DMS 273 (cell line): ENCODE data around the gene ISG15.
"Not testable (repeated sequence)": the region's sequence is repeated elsewhere in the genome, so short reads cannot be mapped to it uniquely, and the experiment has no call there.

Experiments used
- DNase-seq: peaks from one replicate; lab custom pipeline; 2025; ENCODE audit not compliant: unreplicated experiment; lab: John Stamatoyannopoulos, UW

The ISG15 gene

GRCh38 chr1:975365-975764 lies 37.9 kb upstream of the ISG15 start:
- DNase-seq: no peak

GRCh38 chr1:975896-976683 lies 37.2 kb upstream of the ISG15 start:
- peak; percentile 91 for DNase-seq

GRCh38 chr1:976791-977190 lies 36.5 kb upstream of the ISG15 start:
- not testable (repeated sequence) for DNase-seq

DNA sequence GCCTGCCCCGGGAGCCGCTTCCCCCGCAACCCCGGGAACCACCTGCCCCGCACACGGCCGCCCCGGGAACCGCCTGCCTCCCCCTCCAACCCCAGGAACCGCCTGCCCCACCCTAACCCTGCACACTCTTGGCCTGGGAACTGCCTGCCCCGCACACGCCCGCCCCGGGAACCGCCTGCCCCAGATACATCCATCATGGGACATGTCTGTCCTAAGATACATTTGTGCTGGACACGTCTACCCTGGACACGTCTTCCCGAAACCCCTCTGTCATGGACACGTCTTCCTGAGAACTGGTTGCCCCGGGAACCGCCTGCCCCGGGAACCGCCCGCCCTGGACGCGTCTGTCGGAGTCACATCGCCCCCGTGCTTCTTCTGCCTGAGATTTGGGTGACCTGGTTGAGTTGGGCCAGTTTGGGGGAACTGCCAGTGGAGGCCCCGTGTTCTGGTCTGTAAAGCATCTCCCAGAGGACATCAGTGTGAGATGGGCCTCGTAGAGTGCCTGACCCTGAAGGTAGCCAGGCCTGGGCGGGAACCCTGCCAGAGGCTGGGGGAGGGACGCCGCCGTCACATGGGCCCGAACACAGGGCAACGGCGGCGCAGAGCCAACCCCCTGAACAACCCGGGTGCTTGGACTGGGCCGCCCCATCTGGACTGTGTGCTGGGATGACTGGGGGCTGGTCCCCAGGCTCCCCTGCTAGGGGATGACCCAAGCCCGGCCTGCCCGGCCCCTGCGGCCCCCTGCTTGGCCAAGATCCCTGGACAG lies 35.0 kb upstream of the ISG15 start:
- DNase-seq: peak; percentile 61

DNA sequence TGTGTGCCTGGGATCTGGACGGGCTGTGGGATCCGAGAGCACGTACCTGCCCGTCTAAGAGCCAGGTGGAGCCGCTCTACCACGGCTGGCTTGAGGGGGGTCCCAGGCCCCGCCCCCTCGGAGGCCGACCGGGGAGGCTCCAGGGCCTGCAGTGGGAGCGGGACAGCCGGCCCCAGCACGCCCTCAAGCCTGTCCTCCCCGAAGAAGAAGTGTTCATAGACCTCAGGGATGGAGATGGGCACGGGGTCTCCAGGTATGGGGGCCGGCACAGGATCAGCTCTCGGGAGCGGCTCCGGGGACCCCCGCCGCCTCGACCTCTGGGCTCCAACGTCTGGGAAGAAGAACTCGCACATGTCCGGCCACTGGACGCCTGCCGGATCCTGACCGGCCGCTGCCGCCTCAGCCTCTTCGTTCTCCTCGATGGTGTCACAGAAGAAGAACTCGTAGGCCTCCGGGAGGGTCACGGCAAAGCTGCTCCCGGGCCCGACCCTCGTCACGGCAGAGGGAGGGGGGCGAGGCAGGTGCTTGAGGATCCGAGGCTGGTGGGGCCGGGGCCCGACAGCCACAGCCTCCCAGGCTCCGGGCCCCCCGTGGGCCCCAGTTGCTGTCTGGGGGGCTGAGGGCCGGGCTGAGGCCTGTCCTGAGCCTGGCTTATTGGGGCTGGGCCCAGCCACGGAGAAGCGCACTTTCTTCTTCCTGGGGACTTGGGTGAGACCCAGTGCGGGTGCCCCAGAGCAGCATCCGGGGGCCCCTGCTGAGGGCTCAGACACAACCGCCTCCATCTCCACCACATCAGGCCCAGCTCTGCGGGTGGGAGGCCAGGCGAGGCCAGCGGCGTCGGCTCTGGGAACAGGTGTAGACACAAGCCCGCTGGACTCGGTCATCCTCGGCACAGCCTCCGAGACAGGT lies 34.2 kb upstream of the ISG15 start:
- DNase-seq: no peak

DNA sequence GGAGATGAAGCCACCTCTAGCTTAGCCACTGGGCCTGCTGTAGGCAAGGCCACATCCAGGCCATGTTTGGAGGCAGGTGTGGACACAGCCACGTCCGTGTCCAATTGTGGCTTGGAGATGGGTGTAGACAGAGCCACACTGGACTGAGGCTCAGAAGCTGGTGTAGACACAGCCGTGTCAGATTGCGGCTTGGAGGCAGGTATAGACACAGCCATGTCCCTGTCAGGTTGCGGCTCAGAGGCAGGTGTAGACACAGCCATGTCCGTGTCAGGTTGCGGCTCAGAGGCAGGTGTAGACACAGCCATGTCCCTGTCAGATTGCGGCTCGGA lies 33.6 kb upstream of the ISG15 start:
- DNase-seq: no peak

DNA sequence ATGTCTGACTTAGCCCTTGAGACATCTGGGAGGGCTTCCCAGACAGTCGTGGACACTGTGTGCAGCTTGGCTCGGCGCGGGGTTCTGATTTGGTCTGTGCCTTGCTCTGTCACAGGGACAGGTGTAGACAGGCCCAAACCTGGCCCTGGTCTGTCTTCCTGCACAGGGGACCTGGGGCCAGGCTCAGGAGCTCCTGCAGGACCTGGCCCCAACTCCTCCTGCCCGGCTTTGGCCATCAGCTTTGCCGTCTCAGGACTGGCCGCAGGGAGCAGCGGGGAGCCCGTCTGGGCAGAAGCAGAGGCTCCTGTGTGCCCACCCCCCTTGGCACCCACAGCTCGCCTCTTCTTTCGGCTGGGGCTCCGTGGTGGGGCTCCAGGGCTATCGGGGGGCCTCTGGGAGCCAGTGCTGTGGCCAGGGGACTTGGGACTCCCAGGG lies 33.1 kb upstream of the ISG15 start:
- no peak for DNase-seq

DNA sequence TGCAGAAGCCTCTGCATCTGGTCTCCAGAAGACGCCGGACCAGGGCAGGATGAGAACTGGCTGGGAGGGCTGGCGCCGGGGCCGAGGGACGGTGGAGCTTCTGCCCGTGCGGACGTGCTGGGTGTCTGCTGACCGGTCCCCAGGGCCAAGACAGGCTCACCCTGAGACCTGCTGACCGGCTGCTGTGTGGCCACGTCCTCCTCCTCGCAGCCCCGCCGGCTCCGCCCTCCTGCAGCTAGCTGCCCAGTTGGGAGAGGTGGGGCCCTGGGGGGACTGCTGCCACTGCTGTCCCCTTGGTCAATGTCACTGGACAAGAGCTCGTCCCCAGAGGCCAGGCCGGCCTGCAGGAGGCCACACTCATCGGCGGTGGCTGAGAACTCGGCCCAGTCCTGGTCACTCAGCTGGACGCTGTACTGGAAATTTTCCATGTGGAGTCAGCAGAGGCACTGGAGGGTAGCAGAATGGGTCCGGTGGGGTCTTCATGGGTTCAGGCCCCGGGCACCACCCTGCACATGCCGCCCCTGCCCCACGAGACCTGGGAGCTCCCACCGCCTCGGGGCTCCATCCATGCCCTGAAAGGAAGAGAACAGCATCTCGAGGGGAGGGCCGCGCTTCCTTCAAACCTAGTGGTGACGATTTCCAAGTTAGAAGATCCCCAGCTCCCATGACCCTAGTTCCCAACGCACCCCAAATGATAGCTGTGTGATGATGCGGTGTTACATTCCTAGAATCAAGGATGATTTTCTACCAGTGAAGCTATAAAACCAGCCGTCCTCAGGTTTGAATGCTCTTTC lies 32.5 kb upstream of the ISG15 start:
- no peak for DNase-seq

GRCh38 chr1:981491-981954 lies 31.8 kb upstream of the ISG15 start:
- no peak for DNase-seq

GRCh38 chr1:981955-982558 lies 31.2 kb upstream of the ISG15 start, which contains the start of gene PERM1:
Gene PERM1 (minus strand): TSS chr1:982093. CDS start chr1:981029, 1,064 bp downstream.
- no peak for DNase-seq

DNA sequence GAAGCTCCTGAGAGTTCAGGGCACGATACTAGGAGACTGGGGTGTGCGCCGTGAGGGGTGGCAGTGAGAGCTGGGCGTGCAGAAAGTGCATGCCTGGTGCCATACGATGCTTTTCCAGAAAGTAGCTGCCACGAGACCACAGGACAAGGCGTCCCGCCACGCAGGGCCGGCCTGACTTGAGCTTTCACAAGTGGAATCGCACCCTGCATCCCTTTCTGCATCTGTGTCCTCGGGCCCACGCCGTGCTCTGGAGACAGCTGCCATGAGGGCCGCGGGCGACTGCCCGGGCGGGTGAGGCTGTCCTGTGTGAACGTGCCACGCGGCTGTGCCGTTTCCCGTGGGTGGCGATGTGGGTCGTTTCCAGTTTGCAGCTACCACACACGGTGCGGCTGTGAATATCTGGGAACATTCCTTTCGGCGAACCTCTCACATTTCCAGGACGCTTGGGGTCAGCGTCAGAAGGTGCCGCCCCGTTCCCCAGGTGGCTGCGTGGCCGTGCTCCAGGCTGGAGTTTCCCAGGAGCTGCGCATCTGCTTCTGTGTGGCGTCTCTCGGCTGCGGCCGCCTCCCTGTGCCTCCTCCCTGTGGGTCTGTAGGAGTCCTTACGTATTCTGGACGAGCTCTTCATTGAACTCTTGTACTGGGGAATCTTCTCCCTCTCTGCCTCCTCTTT lies 30.4 kb upstream of the ISG15 start:
- DNase-seq: no peak

DNA sequence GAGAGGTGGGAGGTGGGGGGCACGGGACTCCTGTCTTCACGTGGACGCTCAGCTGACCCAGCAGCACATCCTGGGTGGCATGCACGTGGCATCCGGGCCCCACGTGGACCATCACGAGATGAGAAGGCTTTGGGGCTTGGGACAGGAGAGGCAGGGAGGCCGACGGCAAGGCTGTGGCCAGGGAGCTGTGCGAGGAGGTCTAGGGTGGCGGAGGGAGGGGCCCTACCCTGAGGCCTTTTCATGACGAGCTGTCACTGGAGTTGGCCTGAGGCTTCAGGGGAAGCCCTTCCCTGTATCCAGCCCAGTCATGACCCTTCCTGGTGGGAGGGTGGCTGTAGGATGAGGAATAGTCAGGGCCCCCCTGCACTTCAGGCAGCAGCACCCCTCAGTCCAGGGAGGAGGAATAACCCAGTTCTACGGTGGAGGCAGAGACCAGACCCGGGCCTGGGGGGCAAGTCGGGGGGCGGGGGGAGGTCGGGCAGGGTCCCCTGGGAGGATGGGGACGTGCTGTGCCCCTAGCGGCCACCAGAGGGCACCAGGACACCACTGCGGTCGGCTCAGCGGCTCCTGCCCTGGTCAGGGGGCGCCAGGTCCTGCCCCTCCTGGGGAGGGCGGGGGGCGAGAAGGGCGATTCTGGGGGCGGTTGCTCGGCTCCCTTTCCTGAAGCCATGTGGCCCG lies 29.4 kb upstream of the ISG15 start:
- DNase-seq: peak; percentile 59

- DNase-seq: no peak
Observed at GRCh38 chr1:984476-984814, 28.9 kb upstream of the ISG15 start.

- no peak for DNase-seq
Observed at GRCh38 chr1:985126-985525, 28.2 kb upstream of the ISG15 start.

DNA sequence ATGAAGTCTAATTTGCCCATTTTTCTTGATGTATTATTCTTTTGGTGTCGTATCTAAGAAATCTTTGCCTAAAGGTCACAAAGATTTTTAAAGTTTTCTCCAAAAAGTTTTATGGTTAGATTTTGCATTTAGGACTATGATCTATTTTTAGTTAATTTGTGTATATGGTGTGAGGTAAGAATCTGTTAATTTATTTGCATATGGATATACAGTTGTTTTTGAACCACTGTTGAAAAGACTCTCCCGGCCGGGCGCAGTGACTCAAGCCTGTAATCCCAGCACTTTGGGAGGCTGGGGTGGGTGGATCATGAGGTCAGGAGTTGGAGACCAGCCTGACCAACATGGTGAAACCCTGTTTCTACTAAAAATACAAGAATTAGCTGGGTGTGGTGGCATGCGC lies 25.2 kb upstream of the ISG15 start:
- not testable (repeated sequence) for DNase-seq

DNA sequence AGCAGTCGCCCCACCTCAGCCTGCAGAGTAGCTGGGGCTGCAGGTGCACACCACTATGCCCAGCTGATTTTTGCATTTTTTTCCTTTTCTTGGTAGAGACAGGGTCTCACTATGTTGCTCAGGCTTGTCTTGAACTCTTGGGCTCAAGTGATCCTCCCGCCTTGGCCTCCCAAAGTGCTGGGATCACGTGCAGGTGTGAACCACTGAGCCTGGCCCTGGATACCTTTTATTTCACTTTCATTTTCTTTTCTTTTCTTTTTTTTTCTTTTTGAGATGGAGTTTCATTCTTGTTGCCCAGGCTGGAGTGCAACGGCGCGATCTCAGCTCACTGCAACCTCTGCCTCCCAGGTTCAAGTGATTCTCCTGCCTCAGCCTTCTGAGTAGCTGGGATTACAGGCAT lies 22.0 kb upstream of the ISG15 start:
- DNase-seq: not testable (repeated sequence)

DNA sequence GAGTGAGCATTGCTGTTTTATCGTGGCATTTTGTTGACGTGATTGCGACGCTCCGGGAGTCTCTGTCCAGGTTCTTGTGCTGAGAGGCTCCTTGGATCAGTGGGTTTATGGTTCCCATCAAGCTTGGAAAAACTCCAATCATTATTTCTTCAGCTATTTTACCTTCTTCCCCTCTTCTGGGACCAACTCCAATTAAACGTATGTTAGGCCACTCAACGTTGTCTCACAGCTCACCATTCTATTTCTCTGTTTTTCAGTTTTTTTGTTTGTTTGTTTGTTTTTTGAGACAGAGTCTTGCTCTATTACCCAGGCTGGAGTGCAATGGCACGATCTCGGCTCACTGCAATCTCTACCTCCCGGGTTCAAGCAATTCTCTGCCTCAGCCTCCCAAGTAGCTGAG lies 21.4 kb upstream of the ISG15 start:
- DNase-seq: no peak

DNA sequence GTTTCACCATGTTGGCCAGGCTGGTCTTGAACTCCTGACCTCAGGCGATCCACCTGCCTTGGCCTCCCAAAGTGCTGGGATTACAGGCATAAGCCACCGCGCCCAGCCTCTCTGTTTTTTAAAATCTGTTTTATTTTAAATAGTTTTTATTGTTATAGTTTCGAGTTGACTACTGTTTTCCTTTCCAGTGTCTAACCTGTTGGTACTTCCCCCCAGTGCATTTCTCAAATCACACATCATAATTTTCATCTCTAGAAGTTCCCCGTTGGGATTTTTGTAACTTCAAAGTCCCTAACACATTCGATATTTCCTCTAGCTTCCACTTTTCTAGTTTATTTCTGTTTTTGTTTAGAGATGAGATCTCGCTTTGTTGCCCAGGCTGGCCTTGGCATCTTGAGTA lies 20.9 kb upstream of the ISG15 start:
- no peak for DNase-seq

DNA sequence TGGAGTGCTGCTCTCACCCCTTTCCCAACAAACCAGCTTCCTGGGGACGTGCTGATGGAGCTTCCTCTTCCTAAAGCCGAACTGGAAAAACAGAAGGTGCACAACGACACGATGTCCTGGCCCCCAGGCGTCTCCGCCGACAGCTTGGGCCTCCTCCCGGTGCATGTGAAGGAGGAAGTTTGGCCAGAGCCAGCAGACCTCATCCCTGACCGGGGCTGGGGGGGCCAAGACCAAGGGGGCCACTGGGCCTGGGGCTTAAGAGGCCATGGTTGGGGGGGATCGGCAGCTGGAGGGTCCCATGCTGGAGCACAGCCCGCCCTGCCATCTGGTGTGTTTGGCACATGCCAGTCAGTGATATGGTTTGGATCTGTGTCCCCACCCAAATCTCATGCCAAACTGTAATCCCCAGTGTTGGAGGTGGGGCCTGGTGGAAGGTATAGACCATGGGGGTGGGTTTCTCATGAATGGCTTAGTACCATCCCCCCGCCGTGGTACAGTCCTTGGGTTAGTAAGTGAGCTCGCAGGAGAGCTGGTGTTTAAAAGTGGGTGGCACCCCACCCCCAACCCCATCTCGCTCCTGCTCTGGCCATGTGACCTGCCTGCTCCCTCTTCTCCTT lies 19.8 kb upstream of the ISG15 start:
- DNase-seq: no peak
